ENCODE measurements around the gene P2RY8. TPM values are rescaled to one million over a fixed set of nuclear protein-coding genes. Genes with fewer than 3 reads are reported as not detected.
"Not testable (repeated sequence)": the region's sequence is repeated elsewhere in the genome, so short reads cannot be mapped to it uniquely, and the experiment has no call there.

The P2RY8 gene
- polyA plus RNA-seq, 3 donors from 2014 or later = 96.8 to 232 (median 119) TPM

DNA sequence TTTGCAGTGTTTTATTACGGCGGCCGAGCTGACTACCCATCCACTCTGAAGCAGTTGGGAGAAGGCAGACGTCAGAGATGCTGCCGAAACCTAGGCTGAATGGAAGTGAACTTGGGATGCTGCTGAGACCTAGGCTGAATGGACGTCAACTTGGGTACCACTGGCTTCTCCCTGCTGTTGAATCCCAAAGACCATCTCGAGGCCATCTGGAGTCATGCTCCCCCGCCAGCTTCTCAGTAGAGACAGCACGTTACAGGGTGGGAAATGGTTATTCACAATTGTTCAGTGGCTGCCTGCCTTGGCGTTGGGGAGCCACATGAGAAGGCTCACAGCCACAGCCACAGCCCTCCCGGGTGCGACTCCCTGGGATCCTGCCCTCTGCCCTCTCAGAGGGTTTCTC is 40.9 kb downstream of the P2RY8 start:
- Mint-ChIP-seq H3K27me3 (ENCODE audit: low read depth in 3 of 3) (peaks cover 7 to 14% (median 11%) of the 10 kb centered on the region in 3 donors), H3K27ac (peak overlapping the region; percentile 80 to 90 (median 86)), H3K9me3 (peaks cover 0 to 2% (median 0%) of the 10 kb centered on the region in 6 donors), H3K4me3 (peak overlapping the region in 1 of 5 donors; percentile 7), H3K36me3 (peaks cover 14 to 20% (median 16%) of the 10 kb centered on the region in 3 donors), H3K4me1 (peaks cover 50 to 60% of the 10 kb centered on the region in 2 donors)
- no peak for DNase-seq

DNA sequence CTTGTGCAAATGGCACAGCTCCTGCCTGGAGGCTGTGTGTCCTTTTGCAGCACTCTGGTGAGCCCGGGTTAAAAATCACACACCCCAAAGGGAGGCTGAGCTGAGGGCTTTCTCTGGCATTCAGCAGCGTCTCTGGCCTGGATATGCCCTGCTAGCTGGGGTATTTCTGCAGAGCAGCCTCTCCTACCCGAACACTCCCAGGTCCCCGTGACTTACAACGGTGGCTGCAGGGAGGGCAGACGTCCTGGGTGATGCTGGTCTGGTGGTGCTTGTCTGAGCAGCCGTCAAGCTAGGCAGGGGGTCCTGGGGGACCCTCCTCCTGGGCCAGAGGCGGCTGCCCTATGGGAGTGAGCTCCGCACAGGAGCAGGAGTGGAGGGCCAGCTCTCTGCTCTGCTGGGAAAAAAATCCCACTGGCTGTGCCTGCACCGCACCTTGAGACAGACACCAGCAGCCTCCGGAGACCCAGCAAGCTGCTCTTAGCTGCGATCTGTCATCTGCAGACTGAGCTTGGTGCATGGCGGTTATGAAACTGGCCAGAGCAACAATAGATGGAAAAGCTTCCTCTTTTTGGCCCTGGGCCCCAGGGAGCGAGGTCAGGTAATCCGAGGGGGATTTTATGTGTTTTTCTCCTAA is 43.0 kb downstream of the P2RY8 start:
- Mint-ChIP-seq H3K36me3 (peaks cover 14 to 23% (median 16%) of the 10 kb centered on the region in 3 donors), H3K9me3 (peaks cover 0 to 2% (median 0%) of the 10 kb centered on the region in 6 donors), H3K4me1 (peaks cover 39 to 55% of the 10 kb centered on the region in 2 donors), H3K27me3 (ENCODE audit: low read depth in 3 of 3) (peaks cover 4 to 15% (median 7%) of the 10 kb centered on the region in 3 donors), H3K27ac (peak overlapping the region; percentile 72 to 94 (median 82)), H3K4me3 (peak overlapping the region in 1 of 5 donors; percentile 18)
- no peak for DNase-seq

DNA sequence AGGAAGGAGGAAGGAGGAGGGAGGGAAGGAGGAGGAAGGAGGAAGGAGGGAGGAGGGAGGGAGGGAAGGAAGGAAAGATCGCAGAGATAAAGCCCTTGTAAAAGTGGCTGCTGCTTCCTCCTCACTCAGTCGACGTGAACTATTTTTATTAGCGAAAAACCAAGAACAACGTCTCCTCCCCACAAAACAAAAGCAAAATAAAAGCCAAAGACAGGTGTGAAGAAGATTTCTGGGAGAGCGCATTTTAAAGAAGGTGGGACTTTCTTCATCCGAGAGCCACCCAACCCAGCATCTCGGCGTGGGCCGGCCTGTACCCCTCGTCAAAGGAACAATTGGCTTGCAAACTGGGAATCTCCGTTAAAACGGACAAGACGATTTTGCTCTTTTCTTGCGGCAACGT is 43.6 kb downstream of the P2RY8 start:
- Mint-ChIP-seq H3K27me3 (ENCODE audit: low read depth in 3 of 3) (peaks cover 4 to 12% (median 7%) of the 10 kb centered on the region in 3 donors), H3K9me3 (peaks cover 0 to 2% (median 0%) of the 10 kb centered on the region in 6 donors), H3K4me1 (peaks cover 41 to 60% of the 10 kb centered on the region in 2 donors), H3K36me3 (peaks cover 16 to 29% (median 18%) of the 10 kb centered on the region in 3 donors), H3K27ac (peak overlapping the region; percentile 72 to 94 (median 82)), H3K4me3 (peak overlapping the region in 2 of 5 donors; percentile 18 to 60)
- DNase-seq = no peak

DNA sequence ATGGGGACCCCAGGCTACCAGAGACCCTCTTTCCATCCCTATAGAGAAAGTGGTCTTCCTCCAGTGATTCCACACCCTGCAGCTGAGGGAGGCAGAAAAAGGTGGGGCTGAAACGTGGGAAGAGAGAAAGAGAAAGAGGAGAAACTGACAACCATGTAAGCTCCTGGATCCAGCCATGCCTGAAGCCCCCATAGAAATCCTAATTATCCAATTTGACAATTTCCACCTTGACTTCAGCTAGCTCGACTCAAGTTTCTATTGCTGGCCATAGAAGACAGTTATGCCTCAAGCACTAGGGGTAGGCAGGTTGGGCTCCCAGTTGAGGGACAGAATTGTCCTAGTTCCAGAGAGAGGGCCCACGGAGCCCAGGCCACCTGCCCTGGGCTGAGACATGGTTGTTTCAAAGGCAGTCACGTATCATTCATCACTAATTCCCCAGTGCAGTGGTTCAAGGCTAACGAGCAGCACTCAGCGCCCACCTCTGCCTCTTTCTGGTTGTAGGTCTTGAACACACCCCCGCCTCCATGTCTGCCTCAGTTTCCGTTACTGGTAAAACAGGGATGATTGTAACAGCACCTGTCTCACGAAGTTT is 44.5 kb downstream of the P2RY8 start:
- H3K36me3 Mint-ChIP-seq = peaks cover 17 to 29% (median 20%) of the 10 kb centered on the region in 3 donors
- peaks cover 0 to 2% (median 0%) of the 10 kb centered on the region in 6 donors for H3K9me3 Mint-ChIP-seq
- peak overlapping the region; percentile 83 to 91 (median 85) for H3K27ac Mint-ChIP-seq
- DNase-seq = no peak
- peaks cover 42 to 60% of the 10 kb centered on the region in 2 donors for H3K4me1 Mint-ChIP-seq
- H3K27me3 Mint-ChIP-seq (ENCODE audit: low read depth in 3 of 3) = peaks cover 4 to 12% (median 6%) of the 10 kb centered on the region in 3 donors
- H3K4me3 Mint-ChIP-seq = peak overlapping the region in 1 of 5 donors; percentile 35

DNA sequence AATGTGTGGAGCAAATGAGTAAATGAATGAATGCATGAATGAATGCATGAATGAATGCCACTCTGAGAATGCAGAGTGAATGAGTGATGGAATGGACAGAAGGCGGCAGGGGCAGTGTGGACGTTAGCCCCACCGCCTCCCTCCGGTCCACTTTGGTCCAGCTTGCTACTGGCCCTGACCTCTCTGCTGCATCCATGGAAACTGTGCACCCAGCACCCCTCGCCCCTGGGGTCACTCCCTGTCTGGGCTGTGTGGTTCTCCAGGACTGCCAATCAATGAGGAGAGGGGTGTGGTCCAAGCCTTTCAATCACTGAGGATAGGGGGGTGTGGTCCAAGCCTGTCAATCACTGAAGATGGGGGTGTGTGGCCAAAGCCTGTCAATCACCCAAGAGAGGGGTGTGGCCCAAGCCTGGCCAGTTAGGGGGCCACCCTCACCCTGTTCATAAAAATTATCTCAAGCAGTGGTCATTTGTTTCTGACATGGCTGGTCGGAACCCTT is 45.1 kb downstream of the P2RY8 start:
- peaks cover 0 to 2% (median 0%) of the 10 kb centered on the region in 6 donors for H3K9me3 Mint-ChIP-seq
- peak; percentile 48 to 70 (median 63) for DNase-seq
- peaks cover 48 to 65% of the 10 kb centered on the region in 2 donors for H3K4me1 Mint-ChIP-seq
- H3K36me3 Mint-ChIP-seq = peaks cover 23 to 35% (median 24%) of the 10 kb centered on the region in 3 donors
- peak overlapping the region in 1 of 5 donors; percentile 18 for H3K4me3 Mint-ChIP-seq
- peaks cover 6 to 12% (median 9%) of the 10 kb centered on the region in 3 donors for H3K27me3 Mint-ChIP-seq (ENCODE audit: low read depth in 3 of 3)
- peak overlapping the region; percentile 83 to 91 (median 85) for H3K27ac Mint-ChIP-seq

DNA sequence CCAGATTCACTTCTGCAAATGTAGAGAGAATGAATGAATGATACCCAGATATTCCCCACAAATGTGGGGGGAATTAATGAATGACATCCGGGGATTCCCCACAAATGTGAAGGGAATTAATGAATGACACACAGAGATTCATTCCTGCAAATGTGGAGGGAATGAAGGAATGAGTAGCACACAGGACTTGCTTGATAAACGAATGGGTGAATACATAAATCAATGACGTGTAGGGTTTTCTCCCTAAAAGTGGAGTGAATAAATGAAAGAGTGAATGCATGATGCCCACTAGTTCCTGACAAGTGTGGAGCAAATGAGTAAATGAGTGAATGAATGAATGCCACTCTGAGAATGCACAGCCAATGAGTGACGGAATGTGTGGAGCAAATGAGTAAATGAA is 45.7 kb downstream of the P2RY8 start:
- not testable (repeated sequence) for H3K4me3 Mint-ChIP-seq, DNase-seq, H3K9me3 Mint-ChIP-seq
- peaks cover 48 to 67% of the 10 kb centered on the region in 2 donors for H3K4me1 Mint-ChIP-seq
- H3K36me3 Mint-ChIP-seq = peaks cover 25 to 40% (median 26%) of the 10 kb centered on the region in 3 donors
- peaks cover 7 to 13% (median 12%) of the 10 kb centered on the region in 3 donors for H3K27me3 Mint-ChIP-seq (ENCODE audit: low read depth in 3 of 3)
- H3K27ac Mint-ChIP-seq = peak overlapping the region in 5 of 6 donors; percentile 70 to 91 (median 85)

DNA sequence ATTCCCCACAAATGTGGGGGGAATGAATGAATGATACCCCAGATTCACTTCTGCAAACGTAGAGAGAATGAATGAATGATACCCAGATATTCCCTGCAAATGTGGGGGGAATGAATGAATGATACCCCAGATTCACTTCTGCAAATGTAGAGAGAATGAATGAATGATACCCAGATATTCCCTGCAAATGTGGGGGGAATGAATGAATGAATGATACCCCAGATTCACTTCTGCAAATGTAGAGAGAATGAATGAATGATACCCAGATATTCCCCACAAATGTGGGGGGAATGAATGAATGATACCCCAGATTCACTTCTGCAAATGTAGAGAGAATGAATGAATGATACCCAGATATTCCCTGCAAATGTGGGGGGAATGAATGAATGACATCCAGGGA is 46.3 kb downstream of the P2RY8 start:
- not testable (repeated sequence) for H3K9me3 Mint-ChIP-seq, H3K27ac Mint-ChIP-seq
- peaks cover 26 to 45% (median 29%) of the 10 kb centered on the region in 3 donors for H3K36me3 Mint-ChIP-seq

DNA sequence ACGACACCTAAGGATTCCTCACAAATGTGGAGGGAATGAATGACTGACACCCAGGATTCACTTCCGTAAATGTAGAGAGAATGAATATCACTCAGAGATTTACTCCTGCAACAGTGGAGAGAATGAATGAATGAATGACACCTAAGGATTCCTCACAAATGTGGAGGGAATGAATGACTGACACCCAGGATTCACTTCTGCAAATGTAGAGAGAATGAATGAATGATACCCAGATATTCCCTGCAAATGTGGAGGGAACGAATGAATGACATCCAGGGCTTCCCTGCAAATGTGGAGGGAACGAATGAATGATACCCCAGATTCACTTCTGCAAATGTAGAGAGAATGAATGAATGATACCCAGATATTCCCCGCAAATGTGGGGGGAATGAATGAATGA is 47.6 kb downstream of the P2RY8 start:
- not testable (repeated sequence) for H3K4me3 Mint-ChIP-seq, H3K9me3 Mint-ChIP-seq, DNase-seq
- H3K27ac Mint-ChIP-seq = peak overlapping the region in 4 of 6 donors; percentile 29 to 93 (median 45)
- peaks cover 42 to 57% of the 10 kb centered on the region in 2 donors for H3K4me1 Mint-ChIP-seq
- H3K27me3 Mint-ChIP-seq (ENCODE audit: low read depth in 3 of 3) = peaks cover 12 to 16% (median 15%) of the 10 kb centered on the region in 3 donors
- H3K36me3 Mint-ChIP-seq = peaks cover 29 to 45% (median 30%) of the 10 kb centered on the region in 3 donors

More for the DNA sequence above, 46.3 kb downstream of the P2RY8 start:
- H3K4me3 Mint-ChIP-seq, DNase-seq: not testable (repeated sequence)
- Mint-ChIP-seq H3K4me1 (peaks cover 44 to 65% of the 10 kb centered on the region in 2 donors), H3K27me3 (ENCODE audit: low read depth in 3 of 3) (peaks cover 8 to 16% (median 13%) of the 10 kb centered on the region in 3 donors)

DNA sequence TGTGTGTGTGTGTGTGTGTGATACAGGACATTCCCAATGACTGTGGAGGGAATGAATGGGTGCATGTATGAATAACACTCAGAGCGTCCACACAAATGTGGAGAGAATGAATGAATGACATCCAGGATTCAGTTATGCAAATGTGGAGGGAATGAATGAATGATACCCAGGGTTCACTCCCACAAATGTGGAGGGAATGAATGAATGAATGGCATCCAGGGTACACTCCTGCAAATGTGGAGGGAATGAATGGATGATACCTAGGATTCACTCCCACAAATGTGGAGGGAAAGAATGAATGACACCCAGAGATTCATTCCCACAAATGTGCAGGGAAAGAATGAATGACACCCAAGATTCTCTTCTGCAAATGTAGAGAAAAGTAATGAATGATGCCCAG is 48.2 kb downstream of the P2RY8 start:
- Mint-ChIP-seq H3K36me3 (peaks cover 30 to 50% (median 32%) of the 10 kb centered on the region in 3 donors), H3K4me3 (no peak overlapping the region)

DNA sequence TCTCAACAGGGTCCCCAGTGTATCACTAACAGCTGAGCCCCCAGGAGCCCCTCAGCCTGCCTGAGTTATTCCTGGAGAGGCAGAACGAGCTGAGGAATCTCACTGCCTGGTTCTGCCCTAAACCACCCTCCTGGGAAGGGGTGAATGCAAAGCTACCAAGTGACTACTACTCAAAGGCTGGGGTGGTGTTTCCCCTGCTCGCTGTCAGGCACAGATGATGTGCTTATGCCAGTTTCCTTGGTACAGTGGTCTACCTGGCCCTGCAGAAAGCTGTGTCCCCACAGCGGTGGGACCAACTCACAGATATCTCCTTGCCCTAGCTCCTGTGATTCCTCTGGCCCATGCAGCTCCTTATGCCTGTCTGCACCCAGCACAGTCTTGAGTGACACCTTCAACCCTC is 48.8 kb downstream of the P2RY8 start:
- DNase-seq = no peak
- Mint-ChIP-seq H3K4me1 (peaks cover 45 to 57% of the 10 kb centered on the region in 2 donors), H3K4me3 (no peak overlapping the region), H3K27me3 (ENCODE audit: low read depth in 3 of 3) (peaks cover 18 to 21% (median 19%) of the 10 kb centered on the region in 3 donors), H3K36me3 (peaks cover 30 to 52% (median 32%) of the 10 kb centered on the region in 3 donors), H3K9me3 (peaks cover 0 to 2% (median 0%) of the 10 kb centered on the region in 6 donors), H3K27ac (peak overlapping the region in 4 of 6 donors; percentile 57 to 93 (median 78))

More for the DNA sequence above, 48.2 kb downstream of the P2RY8 start:
- Mint-ChIP-seq H3K9me3 (peaks cover 0 to 2% (median 0%) of the 10 kb centered on the region in 6 donors), H3K4me1 (peaks cover 43 to 57% of the 10 kb centered on the region in 2 donors), H3K27me3 (ENCODE audit: low read depth in 3 of 3) (peaks cover 16 to 21% (median 19%) of the 10 kb centered on the region in 3 donors), H3K27ac (peak overlapping the region; percentile 40 to 93 (median 66))
- no peak for DNase-seq

DNA sequence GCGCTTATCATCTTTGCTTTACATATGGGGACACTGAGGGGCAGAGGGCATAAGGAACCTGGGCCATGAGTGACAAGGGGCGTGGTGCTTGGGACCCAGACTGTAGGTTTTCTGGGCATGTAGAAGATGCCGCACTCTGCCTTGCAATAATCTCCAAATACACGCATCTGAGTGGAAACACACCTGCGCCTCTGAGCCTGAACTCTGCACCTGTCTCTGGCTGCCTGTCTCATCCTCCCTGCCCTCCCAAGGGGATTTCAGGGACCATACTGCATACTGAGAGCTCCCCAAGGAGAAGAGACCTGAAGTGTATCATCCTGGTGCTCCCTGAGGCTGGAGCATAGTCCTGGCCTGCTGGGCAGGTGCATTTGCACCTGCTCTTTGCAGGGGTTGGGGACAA is 49.6 kb downstream of the P2RY8 start:
- Mint-ChIP-seq H3K9me3 (peaks cover 0 to 2% (median 0%) of the 10 kb centered on the region in 6 donors), H3K4me1 (peaks cover 46 to 57% of the 10 kb centered on the region in 2 donors), H3K36me3 (peaks cover 29 to 52% (median 32%) of the 10 kb centered on the region in 3 donors), H3K4me3 (peak overlapping the region in 1 of 5 donors; percentile 33), H3K27me3 (ENCODE audit: low read depth in 3 of 3) (peaks cover 19 to 21% (median 21%) of the 10 kb centered on the region in 3 donors), H3K27ac (peak overlapping the region; percentile 35 to 86 (median 66))
- DNase-seq = no peak

DNA sequence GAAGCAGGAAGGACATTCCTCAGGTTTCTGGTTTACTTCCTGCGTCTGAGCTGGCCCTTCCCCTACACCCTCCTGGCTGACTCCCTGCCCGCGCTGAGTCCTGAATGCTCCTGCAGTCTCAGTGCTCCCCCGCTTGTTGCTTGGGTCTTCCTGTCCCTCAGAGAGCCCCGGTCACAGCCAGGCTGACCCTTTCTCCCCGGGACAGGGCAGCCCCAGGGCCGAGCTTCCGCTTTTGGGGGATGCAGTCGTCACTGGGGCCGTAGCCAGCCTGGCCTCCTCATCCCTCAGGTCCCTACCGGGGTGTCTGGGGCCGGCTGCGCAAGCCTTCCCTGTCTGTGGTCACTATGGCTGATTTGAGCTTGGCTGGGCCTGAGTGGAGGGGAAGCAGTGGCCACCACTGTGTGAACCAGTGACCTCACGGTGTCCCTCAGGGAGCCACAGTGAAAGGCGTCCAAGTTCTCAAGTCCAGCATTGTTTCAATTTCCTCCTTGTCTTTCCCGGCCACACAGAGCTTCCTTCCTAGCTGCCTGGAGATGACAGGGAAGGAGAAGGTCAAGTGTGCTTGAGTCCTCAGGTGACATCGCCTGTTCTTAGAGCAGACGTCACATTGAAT is 50.1 kb downstream of the P2RY8 start:
- no peak for DNase-seq
- H3K36me3 Mint-ChIP-seq = peaks cover 23 to 48% (median 30%) of the 10 kb centered on the region in 3 donors
- H3K4me3 Mint-ChIP-seq = no peak overlapping the region
- peaks cover 0 to 2% (median 0%) of the 10 kb centered on the region in 6 donors for H3K9me3 Mint-ChIP-seq
- H3K27ac Mint-ChIP-seq = peak overlapping the region; percentile 35 to 89 (median 70)
- peaks cover 48 to 57% of the 10 kb centered on the region in 2 donors for H3K4me1 Mint-ChIP-seq
- peaks cover 21 to 25% (median 21%) of the 10 kb centered on the region in 3 donors for H3K27me3 Mint-ChIP-seq (ENCODE audit: low read depth in 3 of 3)

DNA sequence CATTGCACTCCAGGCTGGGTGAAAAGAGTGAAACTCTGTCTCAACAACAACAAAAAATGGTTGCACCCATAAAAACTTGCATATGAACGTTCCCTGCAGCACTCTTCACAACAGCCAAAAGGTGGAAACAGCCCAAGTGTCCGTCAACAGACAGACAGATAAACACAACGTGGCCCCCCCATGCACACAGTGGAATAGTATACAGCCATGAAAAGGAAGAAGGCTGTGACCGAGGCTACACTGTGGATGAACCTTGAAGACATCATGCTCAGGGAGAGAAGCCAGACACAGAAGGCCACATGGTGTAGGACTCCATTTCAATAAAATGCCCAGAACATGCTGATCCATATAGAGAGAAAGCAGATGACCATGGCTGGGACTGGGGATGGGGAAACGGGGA is 50.8 kb downstream of the P2RY8 start:
- H3K36me3 Mint-ChIP-seq = peaks cover 17 to 41% (median 23%) of the 10 kb centered on the region in 3 donors
- H3K9me3 Mint-ChIP-seq = no peaks in the 10 kb centered on the region
- no peak for DNase-seq
- H3K27ac Mint-ChIP-seq = peak overlapping the region; percentile 55 to 89 (median 72)
- H3K27me3 Mint-ChIP-seq (ENCODE audit: low read depth in 3 of 3) = peaks cover 22 to 29% (median 23%) of the 10 kb centered on the region in 3 donors
- H3K4me1 Mint-ChIP-seq = peaks cover 51 to 62% of the 10 kb centered on the region in 2 donors
- no peak overlapping the region for H3K4me3 Mint-ChIP-seq
